GM21717 (cell line): ENCODE data around the gene TMEM163.

Experiments used
- ATAC-seq: cut with Tn5 transposase; IDR thresholded peaks from one replicate; pipeline ENCODE4 v1.9.1; 2021; ENCODE audit warnings: mild to moderate bottlenecking, moderate library complexity; ENCODE audit not compliant: unreplicated experiment

TMEM163 gene

GRCh38 chr2:134413912-134414311 lies 304.9 kb downstream of the TMEM163 start:
- ATAC-seq: no peak

- no peak for ATAC-seq
Observed at GRCh38 chr2:134413430-134413829, 305.4 kb downstream of the TMEM163 start.

- ATAC-seq: no peak
Observed at GRCh38 chr2:134412639-134412999, 306.2 kb downstream of the TMEM163 start.

GRCh38 chr2:134411828-134412638 lies 306.8 kb downstream of the TMEM163 start:
- peak; percentile 98 for ATAC-seq

- no peak for ATAC-seq
Observed at GRCh38 chr2:134411279-134411827, 307.4 kb downstream of the TMEM163 start.

GRCh38 chr2:134410831-134411231 lies 308.0 kb downstream of the TMEM163 start:
- no peak for ATAC-seq

- ATAC-seq: no peak
Observed at GRCh38 chr2:134410006-134410405, 308.8 kb downstream of the TMEM163 start.

GRCh38 chr2:134408791-134409190 lies 310.0 kb downstream of the TMEM163 start:
- no peak for ATAC-seq

- ATAC-seq: no peak
Observed at GRCh38 chr2:134408386-134408785, 310.4 kb downstream of the TMEM163 start.

- ATAC-seq: no peak
Observed at GRCh38 chr2:134407154-134407890, 311.5 kb downstream of the TMEM163 start.

GRCh38 chr2:134406736-134407135 lies 312.1 kb downstream of the TMEM163 start:
- ATAC-seq: no peak

- ATAC-seq: no peak
Observed at GRCh38 chr2:134406311-134406710, 312.5 kb downstream of the TMEM163 start.
